ENCODE results near the gene FKBP11. TPM values are rescaled to one million over a fixed set of nuclear protein-coding genes. Genes with fewer than 3 reads are reported as not detected.

Gene FKBP11
- total and polyA plus RNA-seq, 8 donors, result 7.6 to 63.6 (median 30.6) TPM

- no peaks in the 10 kb centered on the region for H3K27me3 ChIP-seq
- intact Hi-C loops (cut with DNase I; ENCODE audit: low total_unique reads), result no loop called here
- DNase-seq, result peak; percentile 70 to 95
- H3K4me1 ChIP-seq, result peaks cover 0 to 19% (median 12%) of the 10 kb centered on the region in 4 donors
- no peaks in the 10 kb centered on the region for H3K36me3 ChIP-seq
- TF ChIP-seq CTCF (IDR thresholded peaks at IDR 0.05) (peak in 4 of 7 experiments; percentile 30 to 52 (median 44)), POLR2AphosphoS5 (IDR thresholded peaks at IDR 0.05) (no peak)
- peak overlapping the region; percentile 33 to 47 (median 40) for H3K4me3 ChIP-seq
- H3K9me3 ChIP-seq, result no peaks in the 10 kb centered on the region
- no peak overlapping the region for H3K27ac ChIP-seq
- WGBS, 5 donors, result 1 to 2% (median 2%) methylated on average over 13 to 19 of the region's 19 CpGs
Measured at GRCh38 chr12:48903982-48904411, 21.3 kb downstream of the FKBP11 start.

- Histone ChIP-seq H3K27ac (no peak overlapping the region), H3K4me1 (peaks cover 0 to 19% (median 12%) of the 10 kb centered on the region in 4 donors), H3K36me3 (no peaks in the 10 kb centered on the region), H3K27me3 (peaks cover 0 to 5% (median 0%) of the 10 kb centered on the region in 3 donors), H3K4me3 (peak overlapping the region; percentile 33 to 47 (median 40)), H3K9me3 (no peaks in the 10 kb centered on the region)
- WGBS, 5 donors, result 36 to 71% (median 67%) methylated on average over 20 of the region's 20 CpGs
- intact Hi-C loops (cut with DNase I; ENCODE audit: low total_unique reads), result no loop called here
- TF ChIP-seq POLR2A (IDR thresholded peaks at IDR 0.05) (no peak), CTCF (IDR thresholded peaks at IDR 0.05) (no peak), POLR2AphosphoS5 (IDR thresholded peaks at IDR 0.05) (no peak), EP300 (IDR thresholded peaks at IDR 0.05) (no peak)
- no peak for DNase-seq
Measured at GRCh38 chr12:48903363-48903981, 21.8 kb downstream of the FKBP11 start.

GRCh38 chr12:48901278-48901677 is 24.0 kb downstream of the FKBP11 start:
- Histone ChIP-seq H3K4me3 (no peak overlapping the region), H3K4me1 (peaks cover 0 to 15% (median 10%) of the 10 kb centered on the region in 4 donors), H3K27ac (no peak overlapping the region), H3K9me3 (no peaks in the 10 kb centered on the region), H3K36me3 (no peaks in the 10 kb centered on the region), H3K27me3 (peaks cover 0 to 5% (median 0%) of the 10 kb centered on the region in 3 donors)
- intact Hi-C loops (cut with DNase I; ENCODE audit: low total_unique reads), result no loop called here
- WGBS, 5 donors, result 56 to 89% (median 86%) methylated on average over 2 of the region's 2 CpGs
- TF ChIP-seq EP300 (IDR thresholded peaks at IDR 0.05) (no peak), POLR2AphosphoS5 (IDR thresholded peaks at IDR 0.05) (no peak), POLR2A (IDR thresholded peaks at IDR 0.05) (no peak), CTCF (IDR thresholded peaks at IDR 0.05) (no peak)
- no peak for DNase-seq

GRCh38 chr12:48899651-48900050 is 25.6 kb downstream of the FKBP11 start:
- H3K27ac ChIP-seq, result no peak overlapping the region
- H3K4me3 ChIP-seq, result no peak overlapping the region
- no peaks in the 10 kb centered on the region for H3K9me3 ChIP-seq
- intact Hi-C loops (cut with DNase I; ENCODE audit: low total_unique reads), result no loop called here
- TF ChIP-seq POLR2AphosphoS5 (IDR thresholded peaks at IDR 0.05), result no peak
- no peak for TF ChIP-seq EP300 (IDR thresholded peaks at IDR 0.05)
- TF ChIP-seq POLR2A (IDR thresholded peaks at IDR 0.05), result no peak
- TF ChIP-seq CTCF (IDR thresholded peaks at IDR 0.05), result no peak
- WGBS, 5 donors, result 70 to 83% (median 77%) methylated on average over 2 of the region's 2 CpGs
- DNase-seq, result no peak
- no peaks in the 10 kb centered on the region for H3K36me3 ChIP-seq
- peaks cover 0 to 14% (median 10%) of the 10 kb centered on the region in 4 donors for H3K4me1 ChIP-seq
- peaks cover 0 to 5% (median 0%) of the 10 kb centered on the region in 3 donors for H3K27me3 ChIP-seq
